ENCODE measurements around the gene ECSCR. TPM values are rescaled to one million over a fixed set of nuclear protein-coding genes. Genes with fewer than 3 reads are reported as not detected.
"Not testable (repeated sequence)": the region's sequence is repeated elsewhere in the genome, so short reads cannot be mapped to it uniquely, and the experiment has no call there.

Gene ECSCR
- total RNA-seq, 4 donors from 2014 or later: 19.2 to 68.9 (median 42.0) TPM

- Histone ChIP-seq H3K36me3 (no peaks in the 10 kb centered on the region), H3K4me1 (peaks cover 0 to 8% of the 10 kb centered on the region in 2 donors), H3K27ac (peak within 1 kb of the TSS; percentile 87 to 91), H3K4me3 (peak within 1 kb of the TSS; percentile 25 to 43), H3K9me3 (no peaks in the 10 kb centered on the region), H3K27me3 (no peaks in the 10 kb centered on the region)
- peak; percentile 78 to 84 for DNase-seq
- TF ChIP-seq, protein P1, sequence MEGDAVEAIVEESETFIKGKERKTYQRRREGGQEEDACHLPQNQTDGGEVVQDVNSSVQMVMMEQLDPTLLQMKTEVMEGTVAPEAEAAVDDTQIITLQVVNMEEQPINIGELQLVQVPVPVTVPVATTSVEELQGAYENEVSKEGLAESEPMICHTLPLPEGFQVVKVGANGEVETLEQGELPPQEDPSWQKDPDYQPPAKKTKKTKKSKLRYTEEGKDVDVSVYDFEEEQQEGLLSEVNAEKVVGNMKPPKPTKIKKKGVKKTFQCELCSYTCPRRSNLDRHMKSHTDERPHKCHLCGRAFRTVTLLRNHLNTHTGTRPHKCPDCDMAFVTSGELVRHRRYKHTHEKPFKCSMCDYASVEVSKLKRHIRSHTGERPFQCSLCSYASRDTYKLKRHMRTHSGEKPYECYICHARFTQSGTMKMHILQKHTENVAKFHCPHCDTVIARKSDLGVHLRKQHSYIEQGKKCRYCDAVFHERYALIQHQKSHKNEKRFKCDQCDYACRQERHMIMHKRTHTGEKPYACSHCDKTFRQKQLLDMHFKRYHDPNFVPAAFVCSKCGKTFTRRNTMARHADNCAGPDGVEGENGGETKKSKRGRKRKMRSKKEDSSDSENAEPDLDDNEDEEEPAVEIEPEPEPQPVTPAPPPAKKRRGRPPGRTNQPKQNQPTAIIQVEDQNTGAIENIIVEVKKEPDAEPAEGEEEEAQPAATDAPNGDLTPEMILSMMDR (IDR thresholded peaks at IDR 0.05): no peak
- no peak for TF ChIP-seq POLR2A (IDR thresholded peaks at IDR 0.05)
- intact Hi-C loops (cut with DNase I; ENCODE audit: low total_unique reads): no loop called here
Observed at GRCh38 chr5:139482050-139482889, 19.7 kb upstream of the ECSCR start, which contains the start of gene STING1. Gene STING1, minus strand, starts transcription at chr5:139482758. Its CDS starts 1,054 bp downstream, at chr5:139481704.

DNA sequence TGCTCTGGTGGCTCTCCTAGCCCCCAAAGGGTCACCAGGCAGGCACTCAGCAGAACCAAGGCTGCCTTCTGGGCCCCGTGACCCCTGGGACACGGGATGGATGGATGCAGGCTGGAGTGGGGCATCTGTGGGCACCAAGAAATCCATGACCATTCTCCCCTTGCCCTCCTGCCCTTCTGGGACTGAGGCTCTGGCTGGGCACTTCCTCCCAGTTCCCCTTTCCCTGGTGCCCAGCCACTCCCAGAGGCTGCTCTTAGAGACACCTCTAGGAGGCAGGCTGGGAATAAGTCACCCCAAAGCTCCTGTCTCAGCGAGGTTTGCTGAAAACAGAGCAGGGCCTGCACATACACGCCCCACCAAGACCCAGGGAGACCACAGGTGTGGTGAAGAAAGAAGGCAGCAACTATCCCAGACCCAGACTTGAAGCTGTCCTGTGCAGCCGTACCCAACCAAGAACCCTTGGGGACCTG, 19.1 kb upstream of the ECSCR start:
- peak; percentile 38 to 48 for DNase-seq

DNA sequence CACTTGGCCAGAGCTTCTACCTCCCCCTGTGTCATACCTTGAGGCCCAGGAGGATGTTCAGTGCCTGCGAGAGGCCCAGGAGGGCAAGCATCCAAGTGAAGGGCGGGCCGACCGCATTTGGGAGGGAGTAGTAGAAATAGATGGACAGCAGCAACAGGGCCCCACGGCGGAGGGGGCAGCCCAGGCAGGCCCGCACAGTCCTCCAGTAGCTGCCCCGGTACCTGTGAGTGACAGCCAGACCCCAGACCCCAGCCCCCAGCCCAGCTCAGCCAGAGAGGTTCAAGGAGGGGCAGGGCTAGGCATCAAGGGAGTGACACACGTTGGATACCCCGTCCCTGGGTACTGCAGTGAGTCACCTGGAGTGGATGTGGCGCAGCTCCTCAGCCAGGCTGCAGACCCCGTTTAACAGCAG, 18.6 kb upstream of the ECSCR start:
- no peaks in the 10 kb centered on the region for H3K9me3 ChIP-seq
- DNase-seq: peak; percentile 68 to 70
- TF ChIP-seq, protein P1 (IDR thresholded peaks at IDR 0.05): no peak
- TF ChIP-seq POLR2A (IDR thresholded peaks at IDR 0.05): no peak
- H3K36me3 ChIP-seq: no peaks in the 10 kb centered on the region
- peaks cover 0 to 8% of the 10 kb centered on the region in 2 donors for H3K4me1 ChIP-seq
- H3K4me3 ChIP-seq: peak overlapping the region; percentile 25 to 43
- no peaks in the 10 kb centered on the region for H3K27me3 ChIP-seq
- intact Hi-C loops (cut with DNase I; ENCODE audit: low total_unique reads): no loop called here
- H3K27ac ChIP-seq: peak overlapping the region; percentile 87 to 91

More for the DNA sequence above, 19.1 kb upstream of the ECSCR start:
- intact Hi-C loops (cut with DNase I; ENCODE audit: low total_unique reads): no loop called here
- TF ChIP-seq POLR2A (IDR thresholded peaks at IDR 0.05): no peak
- TF ChIP-seq, protein P1 (IDR thresholded peaks at IDR 0.05): peak in 3 of 4 experiments; percentile 4 to 42 (median 16)
- no peaks in the 10 kb centered on the region for H3K9me3 ChIP-seq
- peak overlapping the region; percentile 87 to 91 for H3K27ac ChIP-seq
- H3K36me3 ChIP-seq: no peaks in the 10 kb centered on the region
- no peaks in the 10 kb centered on the region for H3K27me3 ChIP-seq
- peaks cover 0 to 8% of the 10 kb centered on the region in 2 donors for H3K4me1 ChIP-seq
- H3K4me3 ChIP-seq: peak overlapping the region; percentile 25 to 43

- H3K27ac ChIP-seq; H3K9me3 ChIP-seq; H3K36me3 ChIP-seq; H3K4me1 ChIP-seq; H3K4me3 ChIP-seq; DNase-seq; intact Hi-C loops (cut with DNase I; ENCODE audit: low total_unique reads); H3K27me3 ChIP-seq: not testable (repeated sequence)
Observed at GRCh38 chr5:139479729-139480128, 17.2 kb upstream of the ECSCR start.

DNA sequence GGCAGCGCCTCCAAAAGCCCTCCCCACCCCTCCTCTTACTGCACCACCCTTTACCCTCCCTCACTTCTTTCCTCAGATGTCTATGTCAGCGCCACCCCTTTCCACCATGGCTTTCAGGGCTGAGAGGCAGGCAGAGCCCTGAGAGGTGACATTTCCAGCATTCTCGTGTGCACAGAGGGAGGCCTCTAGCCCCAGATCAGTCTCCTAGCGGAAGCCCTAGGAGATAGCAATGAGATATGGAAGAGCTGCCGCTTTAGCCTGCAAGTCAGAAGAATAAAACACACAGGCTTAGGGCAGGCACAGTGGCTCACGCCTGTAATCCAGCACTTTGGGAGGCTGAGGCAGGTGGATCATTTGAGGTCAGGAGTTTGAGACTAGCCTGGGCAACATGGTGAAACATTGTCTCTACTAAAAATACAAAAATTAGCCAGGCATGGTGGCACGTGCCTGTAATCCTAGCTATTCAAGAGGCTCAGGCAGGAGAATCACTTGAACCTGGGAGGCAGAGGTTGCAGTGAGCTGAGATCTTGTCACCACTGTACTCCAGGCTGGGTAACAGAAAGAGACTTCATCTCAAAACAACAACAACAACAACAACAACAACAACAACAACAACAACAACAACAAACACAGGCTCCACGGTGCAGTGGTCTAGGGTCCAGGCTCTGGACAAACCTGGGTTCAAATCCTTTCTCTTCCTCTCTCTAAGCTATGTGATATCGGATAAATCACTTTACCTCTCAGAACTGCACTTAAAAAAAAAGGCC, 16.3 kb upstream of the ECSCR start:
- H3K4me1 ChIP-seq; H3K36me3 ChIP-seq; H3K9me3 ChIP-seq; intact Hi-C loops (cut with DNase I; ENCODE audit: low total_unique reads); H3K4me3 ChIP-seq; DNase-seq; H3K27ac ChIP-seq; H3K27me3 ChIP-seq: not testable (repeated sequence)
